Breast epithelium (tissue), 3 donors: ENCODE data around the gene HDAC7.

Experiments
- POLR2A ChIP-seq: fragments of 450-650 bp; IDR thresholded peaks from one replicate; pipeline ENCODE4 v1.6.1; 2016; ENCODE audit warnings: antibody characterized with exemption, mild to moderate bottlenecking, moderate library complexity
- POLR2AphosphoS5 ChIP-seq, 3 donors: sonication (generic); formaldehyde crosslinking; IDR thresholded peaks; one replicate each; pipeline ENCODE4 v1.6.1; 2017; ENCODE audit warnings: antibody characterized with exemption in 3 of 3
- TF ChIP-seq, protein P1 (sequence below), 3 donors: fragments of 450-650 bp; IDR thresholded peaks; one replicate each; pipeline ENCODE4 v1.5.1; 2016 to 2017; ENCODE audit warnings: antibody characterized with exemption in 3 of 3, mild to moderate bottlenecking in 3 of 3, moderate library complexity in 3 of 3

- TF ChIP-seq, protein P1, sequence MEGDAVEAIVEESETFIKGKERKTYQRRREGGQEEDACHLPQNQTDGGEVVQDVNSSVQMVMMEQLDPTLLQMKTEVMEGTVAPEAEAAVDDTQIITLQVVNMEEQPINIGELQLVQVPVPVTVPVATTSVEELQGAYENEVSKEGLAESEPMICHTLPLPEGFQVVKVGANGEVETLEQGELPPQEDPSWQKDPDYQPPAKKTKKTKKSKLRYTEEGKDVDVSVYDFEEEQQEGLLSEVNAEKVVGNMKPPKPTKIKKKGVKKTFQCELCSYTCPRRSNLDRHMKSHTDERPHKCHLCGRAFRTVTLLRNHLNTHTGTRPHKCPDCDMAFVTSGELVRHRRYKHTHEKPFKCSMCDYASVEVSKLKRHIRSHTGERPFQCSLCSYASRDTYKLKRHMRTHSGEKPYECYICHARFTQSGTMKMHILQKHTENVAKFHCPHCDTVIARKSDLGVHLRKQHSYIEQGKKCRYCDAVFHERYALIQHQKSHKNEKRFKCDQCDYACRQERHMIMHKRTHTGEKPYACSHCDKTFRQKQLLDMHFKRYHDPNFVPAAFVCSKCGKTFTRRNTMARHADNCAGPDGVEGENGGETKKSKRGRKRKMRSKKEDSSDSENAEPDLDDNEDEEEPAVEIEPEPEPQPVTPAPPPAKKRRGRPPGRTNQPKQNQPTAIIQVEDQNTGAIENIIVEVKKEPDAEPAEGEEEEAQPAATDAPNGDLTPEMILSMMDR (IDR thresholded peaks at IDR 0.05), result no peak
- TF ChIP-seq POLR2A, result no peak
- peak in 1 of 3 donors; percentile 11 for TF ChIP-seq POLR2AphosphoS5 (IDR thresholded peaks at IDR 0.05)
These were observed 3.1 kb downstream of the HDAC7 start for GRCh38 chr12:47816403-47817271.
